Neural progenitor cell (in vitro differentiated cells): ENCODE data around the gene FLT3LG. TPM values are rescaled to one million over a fixed set of nuclear protein-coding genes. Genes with fewer than 3 reads are reported as not detected.
A peak's percentile ranks its signal among the peaks of the same experiment; 100 is the strongest.

Source experiments
- DNase-seq: peaks from one replicate; pipeline ENCODE4 v3.0.0-alpha.2; 2016; ENCODE audit warnings: low spot score
- H2AFZ ChIP-seq: fragments of 200-600 bp; sonication (generic); replicated peaks from 2 replicates; pipeline ENCODE4 v1.6.1; 2016; ENCODE audit warnings: antibody characterized with exemption
- H3F3A ChIP-seq: fragments of 200-600 bp; sonication (generic); 2 replicates; pipeline ENCODE4 v1.6.1; 2016; ENCODE audit warnings: antibody characterized with exemption, low read depth
- H3K27ac ChIP-seq: fragments of 200-600 bp; sonication (generic); 2 replicates; pipeline ENCODE4 v1.5.1; 2016; ENCODE audit warnings: mild to moderate bottlenecking
- H3K27me3 ChIP-seq: fragments of 200-600 bp; sonication (generic); 2 replicates; pipeline ENCODE4 v1.6.1; 2016; ENCODE audit warnings: mild to moderate bottlenecking, moderate library complexity
- H3K36me3 ChIP-seq: fragments of 200-600 bp; sonication (generic); 2 replicates; pipeline ENCODE4 v1.5.1; 2016
- H3K4me1 ChIP-seq: fragments of 200-600 bp; sonication (generic); 2 replicates; pipeline ENCODE4 v1.6.1; 2016; ENCODE audit warnings: mixed run types
- H3K4me2 ChIP-seq: fragments of 200-600 bp; sonication (generic); 2 replicates; pipeline ENCODE4 v1.6.1; 2016
- H3K4me3 ChIP-seq: fragments of 200-600 bp; sonication (generic); 2 replicates; pipeline ENCODE4 v1.5.1; 2016
- H3K79me2 ChIP-seq: fragments of 200-600 bp; sonication (generic); 2 replicates; pipeline ENCODE4 v1.6.1; 2016; ENCODE audit warnings: low read depth
- H3K9ac ChIP-seq: fragments of 200-600 bp; sonication (generic); 2 replicates; pipeline ENCODE4 v1.6.1; 2016
- H3K9me3 ChIP-seq: fragments of 200-600 bp; sonication (generic); 2 replicates; pipeline ENCODE4 v1.5.1; 2016; ENCODE audit warnings: low read depth
- H4K20me1 ChIP-seq: fragments of 200-600 bp; sonication (generic); 2 replicates; pipeline ENCODE4 v1.6.1; 2016; ENCODE audit warnings: low read depth
- H3K27ac Mint-ChIP-seq: 3 replicates; pipeline ENCODE4 v1.8.0; 2021; ENCODE audit warnings: mixed read lengths
- H3K27me3 Mint-ChIP-seq: 2 replicates; pipeline ENCODE4 v1.8.0; 2022; ENCODE audit warnings: low read depth, mild to moderate bottlenecking, inconsistent platforms, moderate library complexity, mixed read lengths; ENCODE audit not compliant: insufficient read depth
- H3K36me3 Mint-ChIP-seq: 3 replicates; pipeline ENCODE4 v1.8.0; 2021; ENCODE audit warnings: mixed read lengths
- H3K4me1 Mint-ChIP-seq: 3 replicates; pipeline ENCODE4 v1.8.0; 2021; ENCODE audit warnings: mixed read lengths
- H3K4me3 Mint-ChIP-seq: 3 replicates; pipeline ENCODE4 v1.8.0; 2021; ENCODE audit warnings: mild to moderate bottlenecking, moderate library complexity, mixed read lengths
- H3K9me3 Mint-ChIP-seq: 3 replicates; pipeline ENCODE4 v1.8.0; 2020; ENCODE audit warnings: mixed read lengths
- CTCF ChIP-seq: fragments of 200-600 bp; sonication (generic); IDR thresholded peaks from 2 replicates; pipeline ENCODE4 v1.5.1; 2017; ENCODE audit warnings: antibody characterized with exemption, mild to moderate bottlenecking
- EZH2 ChIP-seq: fragments of 200-600 bp; sonication (generic); IDR thresholded peaks from 2 replicates; pipeline ENCODE4 v1.6.1; 2017; ENCODE audit warnings: antibody characterized with exemption, mild to moderate bottlenecking, moderate library complexity
- EZH2phosphoT487 ChIP-seq: fragments of 200-600 bp; sonication (generic); IDR thresholded peaks from 2 replicates; pipeline ENCODE4 v1.6.1; 2017; ENCODE audit warnings: antibody characterized with exemption
- total RNA-seq: library from RNA; depleted of rRNA; stranded (reverse); fragments of >200 nt; gene quantifications from 2 replicates; pipeline ENCODE4 v1.2.3, GENCODE V29; 2015; ENCODE audit warnings: low replicate concordance

Gene FLT3LG
- total RNA-seq, 1 donor from 2014 or later, result 0.24 TPM

GRCh38 chr19:49442354-49442753 is 31.7 kb upstream of the FLT3LG start:
- Mint-ChIP-seq H3K9me3 (no peaks in the 10 kb centered on the region), H3K27me3 (peaks cover 54% of the 10 kb centered on the region), H3K36me3 (no peaks in the 10 kb centered on the region), H3K27ac (no peak overlapping the region), H3K4me3 (peak overlapping the region; percentile 85), H3K4me1 (peaks cover 18% of the 10 kb centered on the region)
- Histone ChIP-seq H3K4me3 (peak overlapping the region; percentile 43), H3K9ac (no peak overlapping the region), H3F3A (peaks cover 47% of the 10 kb centered on the region), H2AFZ (peak overlapping the region; percentile 31), H3K27ac (no peak overlapping the region), H3K36me3 (no peaks in the 10 kb centered on the region), H3K9me3 (no peaks in the 10 kb centered on the region), H4K20me1 (peaks cover 6% of the 10 kb centered on the region), H3K4me2 (peak overlapping the region; percentile 77), H3K79me2 (no peaks in the 10 kb centered on the region), H3K4me1 (peaks cover 8% of the 10 kb centered on the region), H3K27me3 (peaks cover 53% of the 10 kb centered on the region)
- TF ChIP-seq EZH2 (no peak), CTCF (no peak), EZH2phosphoT487 (no peak)
- peak; percentile 67 for DNase-seq

DNA sequence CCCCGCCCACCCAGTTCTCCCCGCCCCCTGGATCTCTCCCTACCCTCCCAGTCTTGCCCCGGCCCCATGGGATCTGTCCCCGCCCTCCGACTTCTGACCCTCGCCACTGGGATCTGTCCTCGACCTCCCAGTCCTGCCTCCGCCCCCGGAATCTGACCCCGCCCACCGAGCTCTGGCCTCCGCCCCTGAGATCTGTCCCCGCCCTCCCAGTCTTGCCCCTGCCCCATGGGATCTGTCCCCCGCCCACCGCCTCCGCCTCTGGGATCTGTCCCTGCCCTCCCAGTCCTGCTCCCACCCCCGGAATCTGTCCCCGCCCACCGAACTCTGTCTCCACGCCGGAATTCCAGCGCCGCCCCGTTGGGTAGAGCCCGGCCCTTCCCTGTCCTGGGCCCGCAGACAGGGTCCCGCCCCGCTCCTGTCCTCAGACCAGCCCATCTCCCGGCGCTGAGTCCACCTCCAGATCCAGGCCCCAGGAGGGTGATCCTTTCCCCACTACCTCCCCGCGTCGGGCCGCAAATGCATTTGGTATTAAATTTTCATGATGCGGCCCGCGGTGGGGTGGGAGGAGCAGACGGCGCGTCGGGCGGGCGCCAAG is 31.1 kb upstream of the FLT3LG start:
- Mint-ChIP-seq H3K27ac (no peak overlapping the region), H3K27me3 (peaks cover 49% of the 10 kb centered on the region)

GRCh38 chr19:49443366-49444099 is 30.5 kb upstream of the FLT3LG start:
- peak overlapping the region; percentile 85 for H3K4me3 Mint-ChIP-seq
- Histone ChIP-seq H3K27ac (no peak overlapping the region), H3F3A (peaks cover 53% of the 10 kb centered on the region), H3K36me3 (no peaks in the 10 kb centered on the region), H3K79me2 (no peaks in the 10 kb centered on the region), H3K27me3 (peaks cover 42% of the 10 kb centered on the region), H3K4me2 (peak overlapping the region; percentile 79), H3K4me3 (peak overlapping the region; percentile 59), H3K9ac (no peak overlapping the region), H2AFZ (peak overlapping the region; percentile 78), H3K4me1 (peaks cover 8% of the 10 kb centered on the region), H4K20me1 (peaks cover 10% of the 10 kb centered on the region), H3K9me3 (no peaks in the 10 kb centered on the region)
- H3K4me1 Mint-ChIP-seq, result peaks cover 19% of the 10 kb centered on the region
- H3K27ac Mint-ChIP-seq, result no peak overlapping the region
- DNase-seq, result peak; percentile 99
- TF ChIP-seq CTCF (peak; percentile 74), EZH2phosphoT487 (no peak), EZH2 (no peak)
- peaks cover 4% of the 10 kb centered on the region for H3K36me3 Mint-ChIP-seq
- H3K27me3 Mint-ChIP-seq, result peaks cover 47% of the 10 kb centered on the region
- H3K9me3 Mint-ChIP-seq, result no peaks in the 10 kb centered on the region

More for the DNA sequence above, 31.1 kb upstream of the FLT3LG start:
- Histone ChIP-seq H3K4me1 (peaks cover 8% of the 10 kb centered on the region), H4K20me1 (peaks cover 6% of the 10 kb centered on the region), H3K79me2 (no peaks in the 10 kb centered on the region), H3K27ac (no peak overlapping the region), H3F3A (peaks cover 49% of the 10 kb centered on the region), H3K9me3 (no peaks in the 10 kb centered on the region), H3K27me3 (peaks cover 48% of the 10 kb centered on the region), H2AFZ (peak overlapping the region; percentile 78), H3K9ac (no peak overlapping the region), H3K36me3 (no peaks in the 10 kb centered on the region), H3K4me2 (peak overlapping the region; percentile 79), H3K4me3 (peak overlapping the region; percentile 59)
- peak overlapping the region; percentile 85 for H3K4me3 Mint-ChIP-seq
- DNase-seq, result peak; percentile 99
- H3K4me1 Mint-ChIP-seq, result peaks cover 18% of the 10 kb centered on the region
- no peaks in the 10 kb centered on the region for H3K9me3 Mint-ChIP-seq
- H3K36me3 Mint-ChIP-seq, result no peaks in the 10 kb centered on the region
- TF ChIP-seq EZH2, result no peak
- no peak for TF ChIP-seq CTCF
- TF ChIP-seq EZH2phosphoT487, result no peak
